HepG2 (cell line): ENCODE data around the gene MOB3C. TPM values are rescaled to one million over a fixed set of nuclear protein-coding genes. Genes with fewer than 3 reads are reported as not detected.
"Not testable (repeated sequence)": the region's sequence is repeated elsewhere in the genome, so short reads cannot be mapped to it uniquely, and the experiment has no call there.

Experiments used
- ATAC-seq: fragments of 200-7000 bp; cut with Tn5 transposase; 3 replicates; pipeline ENCODE4 v1.9.1; 2020; ENCODE audit warnings: mild to moderate bottlenecking, moderate library complexity
- BruUV-seq: library from RNA; stranded (reverse); fragments of 400-500 nt; replicated peaks from 2 replicates; lab custom pipeline; 2021; lab: Mats Ljungman, UMichigan
- CTCF ChIA-PET: fragments of 300-600 bp; formaldehyde crosslinking; extraction: SDS; loops from one replicate; lab custom pipeline; 2021; ENCODE audit warnings: low total read pairs, inconsistent platforms, low intra/inter-chr PET ratio; lab: Yijun Ruan, JAX
- POLR2A ChIA-PET: fragments of 350-600 bp; sonication (Branson Sonifier 250); formaldehyde crosslinking; loops from one replicate; lab custom pipeline; 2020; ENCODE audit warnings: antibody characterized with exemption, inconsistent platforms; lab: Yijun Ruan, JAX
- DNase-seq: peaks from one replicate; pipeline ENCODE4 v3.0.0-alpha.2; 2015; ENCODE audit warnings: low spot score
- FAIRE-seq: peaks from 3 replicates; lab custom pipeline; 2011; peaks lifted over from hg19 to GRCh38; lab: Jason Lieb, UNC
- H2AFZ ChIP-seq: one replicate; pipeline ENCODE4 v1.6.1; 2011; ENCODE audit warnings: low read length, inconsistent platforms
- H3K27ac ChIP-seq: fragments of 300-600 bp; 3 replicates; pipeline ENCODE4 v1.8.0; 2011; ENCODE audit warnings: mixed run types, mild to moderate bottlenecking, mixed read lengths, low read length, inconsistent platforms; ENCODE audit not compliant: insufficient read depth; ENCODE audit errors: extremely low read length
- H3K27me3 ChIP-seq, 2 experiments: fragments of 200-600 bp in 1 of 2; 2 replicates in 1 of 2; 3 replicates in 1 of 2; pipeline versions ENCODE4 v1.6.0 to v1.8.0; 2011; ENCODE audit warnings: low read length in 2 of 2, mild to moderate bottlenecking in 2 of 2, moderate library complexity in 2 of 2, inconsistent platforms in 1 of 2; ENCODE audit not compliant: insufficient read depth in 2 of 2, control insufficient read depth in 1 of 2
- H3K36me3 ChIP-seq, 2 experiments: fragments of 200-600 bp in 1 of 2; replicated peaks in 1 of 2; 2 replicates in 1 of 2; 3 replicates in 1 of 2; pipeline versions ENCODE4 v1.5.1 to v1.8.0; 2011; ENCODE audit warnings: low read length in 2 of 2, inconsistent platforms in 1 of 2; ENCODE audit not compliant: insufficient read depth in 2 of 2, control insufficient read depth in 1 of 2
- H3K4me1 ChIP-seq: 2 replicates; pipeline ENCODE4 v1.5.1; 2012; ENCODE audit warnings: low read length, inconsistent platforms; ENCODE audit not compliant: insufficient read depth
- H3K4me2 ChIP-seq: 2 replicates; pipeline ENCODE4 v1.6.0; 2011; ENCODE audit warnings: low read depth, low read length, inconsistent platforms
- H3K4me3 ChIP-seq, 3 experiments: fragments of 200-600 bp in 1 of 3; sonication (generic), shearing (Covaris generic) in 1 of 3; replicated peaks in 1 of 3; 2 replicates each; pipeline ENCODE4 v1.5.1; 2011 to 2016; ENCODE audit warnings: low read length in 3 of 3, inconsistent platforms in 2 of 3, low read depth in 2 of 3, mild to moderate bottlenecking in 2 of 3, control low read depth in 1 of 3, mixed read lengths in 1 of 3; ENCODE audit not compliant: insufficient read depth in 1 of 3
- H3K79me2 ChIP-seq: one replicate; pipeline ENCODE4 v1.6.1; 2011; ENCODE audit warnings: low read length, inconsistent platforms; ENCODE audit not compliant: insufficient read depth
- H3K9ac ChIP-seq: 2 replicates; pipeline ENCODE4 v1.6.0; 2011; ENCODE audit warnings: mild to moderate bottlenecking, low read depth, low read length, inconsistent platforms; ENCODE audit not compliant: insufficient read depth
- H3K9me3 ChIP-seq: 2 replicates; pipeline ENCODE4 v1.5.1; 2012; ENCODE audit warnings: mild to moderate bottlenecking, low read length
- H4K20me1 ChIP-seq: 2 replicates; pipeline ENCODE4 v1.6.0; 2011; ENCODE audit warnings: inconsistent platforms, mild to moderate bottlenecking, low read length, moderate library complexity; ENCODE audit not compliant: insufficient read depth
- HHEX ChIP-seq: IDR thresholded peaks from 2 replicates; pipeline ENCODE4 v1.6.1; 2016; ENCODE audit warnings: control low read depth
- ONECUT2 ChIP-seq: sonication (generic); formaldehyde crosslinking; IDR thresholded peaks from 2 replicates; pipeline ENCODE4 v1.4.0; 2020; ENCODE audit warnings: missing genetic modification reagents
- ZNF3 ChIP-seq: IDR thresholded peaks from 2 replicates; pipeline ENCODE4 v1.7.0; 2017; ENCODE audit warnings: inconsistent platforms
- ZNF441 ChIP-seq: sonication (generic); formaldehyde crosslinking; IDR thresholded peaks from 2 replicates; pipeline ENCODE4 v1.7.0; 2021; ENCODE audit warnings: missing genetic modification reagents, borderline replicate concordance
- ZNF546 ChIP-seq: sonication (generic); formaldehyde crosslinking; conservative IDR thresholded peaks from 2 replicates; pipeline ENCODE4 v1.8.1; 2023; ENCODE audit warnings: mild to moderate bottlenecking, missing genetic modification reagents
- ZNF720 ChIP-seq: sonication (generic); formaldehyde crosslinking; IDR thresholded peaks from 2 replicates; pipeline ENCODE4 v1.4.0; 2020; ENCODE audit warnings: missing genetic modification reagents
- WGBS: methylation state at CpG from one replicate; pipeline ENCODE4 v1.1.6; 2017; ENCODE audit warnings: low lambda C conversion rate; 5-methylcytosine and 5-hydroxymethylcytosine counted together
- in situ Hi-C: cut with HindIII; loops from 2 replicates; pipeline ENCODE4 v1.10.0; 2017; ENCODE audit warnings: low pct_unique_long_range_greater_than_20kb; ENCODE audit not compliant: extremely low pct_ligation_motif_present
- intact Hi-C: fragments of 100-400 bp; cut with micrococcal nuclease; formaldehyde crosslinking; loops from one replicate; pipeline ENCODE4 v1.10.0; 2022; ENCODE audit not compliant: unreplicated experiment
- polyA plus RNA-seq, 8 experiments: library from polyadenylated mRNA; depleted of rRNA in 3 of 8; stranded (reverse) in 7 of 8; unstranded in 1 of 8; fragments of >200 nt; fragmentation: Illumina TruSeq in 4 of 8; extraction: Trizol in 4 of 8; gene quantifications; 2 replicates each; pipeline versions ENCODE4 v1.2.1 to v1.2.3, GENCODE V29; 2011 to 2016; ENCODE audit warnings: low read depth in 4 of 8, missing spikeins in 1 of 8, mixed read lengths in 1 of 8; ENCODE audit not compliant: insufficient read depth in 1 of 8
- total RNA-seq, 5 experiments: library from RNA; depleted of rRNA; stranded (reverse); fragments of >200 nt; fragmentation: Illumina TruSeq; extraction: Trizol; gene quantifications; 2 replicates each; pipeline ENCODE4 v1.2.3, GENCODE V29; 2016; ENCODE audit warnings: low read depth in 1 of 5

MOB3C gene
- total and polyA plus RNA-seq, 2 of the 13 experiments (the other 11 are each of a cell fraction or from before 2014, with no cell fraction given) = 3.5 to 4.1 TPM

- no peaks in the 10 kb centered on the region for H4K20me1 ChIP-seq
- no peak for ATAC-seq
- H3K79me2 ChIP-seq = no peaks in the 10 kb centered on the region
- no TSS peak for BruUV-seq
- no peak for TF ChIP-seq ZNF3 (CRISPR knock-in tag)
- no peak for TF ChIP-seq ZNF441 (CRISPR knock-in tag)
- no peak for TF ChIP-seq HHEX (CRISPR knock-in tag)
- no peak for TF ChIP-seq ZNF720 (CRISPR knock-in tag)
- TF ChIP-seq ONECUT2 (CRISPR knock-in tag) = no peak
- TF ChIP-seq ZNF546 = no peak
- peaks cover 6 to 37% of the 10 kb centered on the region in 2 experiments; a peak in 4 of 5 replicates for H3K36me3 ChIP-seq
- H3K9me3 ChIP-seq = no peaks in the 10 kb centered on the region; the same call in 1 of the 2 replicates
- intact Hi-C loops (no loop called here), in situ Hi-C loops (no loop called here)
- no peak for FAIRE-seq
- H3K4me1 ChIP-seq = no peaks in the 10 kb centered on the region
- no peak overlapping the region for H3K27ac ChIP-seq
- H3K4me3 ChIP-seq = no peak overlapping the region
- DNase-seq = no peak
- H3K27me3 ChIP-seq = no peaks in the 10 kb centered on the region; a peak in 1 of 5 replicates
- WGBS = 65% methylated on average over 6 of the region's 6 CpGs
- H3K9ac ChIP-seq = no peak overlapping the region
- CTCF ChIA-PET = no interaction called here
- H2AFZ ChIP-seq = no peak overlapping the region
- H3K4me2 ChIP-seq = no peak overlapping the region
- POLR2A ChIA-PET = no interaction called here
Measured at GRCh38 chr1:46652321-46653100, 35.9 kb upstream of the MOB3C start.

DNA sequence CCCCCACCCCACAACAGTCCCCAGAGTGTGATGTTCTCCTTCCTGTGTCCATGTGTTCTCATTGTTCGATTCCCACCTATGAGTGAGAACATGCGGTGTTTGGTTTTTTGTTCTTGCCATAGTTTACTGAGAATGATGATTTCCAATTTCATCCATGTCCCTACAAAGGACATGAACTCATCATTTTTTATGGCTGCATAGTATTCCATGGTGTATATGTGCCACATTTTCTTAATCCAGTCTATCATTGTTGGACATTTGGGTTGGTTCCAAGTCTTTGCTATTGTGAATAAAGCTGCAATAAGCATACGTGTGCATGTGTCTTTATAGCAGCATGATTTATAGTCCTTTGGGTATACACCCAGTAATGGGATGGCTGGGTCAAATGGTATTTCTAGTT lies 34.5 kb upstream of the MOB3C start:
- H3K79me2 ChIP-seq, H3K27ac ChIP-seq, H3K4me1 ChIP-seq, H3K9ac ChIP-seq, H3K9me3 ChIP-seq, DNase-seq, H4K20me1 ChIP-seq, CTCF ChIA-PET, in situ Hi-C loops, BruUV-seq, H2AFZ ChIP-seq, H3K4me3 ChIP-seq, ATAC-seq, POLR2A ChIA-PET, H3K4me2 ChIP-seq, H3K27me3 ChIP-seq, intact Hi-C loops, FAIRE-seq: not testable (repeated sequence)
- WGBS = 92% methylated on average over 3 of the region's 3 CpGs
- peaks cover 6 to 40% of the 10 kb centered on the region in 2 experiments for H3K36me3 ChIP-seq
